IgD-negative memory B cell (primary cell): Measurements from ENCODE around the gene CFAP74. TPM values are rescaled to one million over a fixed set of nuclear protein-coding genes. Genes with fewer than 3 reads are reported as not detected.
A peak's percentile ranks its signal among the peaks of the same experiment; 100 is the strongest.

ENCODE experiments used
- H3K27ac Mint-ChIP-seq, 3 donors: one replicate each; pipeline ENCODE4 v1.8.0; 2020 to 2022; ENCODE audit warnings: mild to moderate bottlenecking in 3 of 3, mixed read lengths in 3 of 3, moderate library complexity in 1 of 3
- H3K27me3 Mint-ChIP-seq: one replicate; pipeline ENCODE4 v1.8.0; 2021; ENCODE audit warnings: mixed read lengths
- H3K36me3 Mint-ChIP-seq: one replicate; pipeline ENCODE4 v1.8.0; 2020; ENCODE audit warnings: mild to moderate bottlenecking, mixed read lengths
- H3K4me1 Mint-ChIP-seq, 3 donors: one replicate each; pipeline ENCODE4 v1.8.0; 2020 to 2022; ENCODE audit warnings: mixed read lengths in 3 of 3, mild to moderate bottlenecking in 1 of 3
- H3K4me3 Mint-ChIP-seq, 4 donors: one replicate each; pipeline ENCODE4 v1.8.0; 2020 to 2022; ENCODE audit warnings: mild to moderate bottlenecking in 4 of 4, mixed read lengths in 4 of 4, moderate library complexity in 3 of 4
- H3K9me3 Mint-ChIP-seq, 3 donors: one replicate each; pipeline ENCODE4 v1.8.0; 2020 to 2021; ENCODE audit warnings: mixed read lengths in 3 of 3, mild to moderate bottlenecking in 1 of 3
- polyA plus RNA-seq: library from polyadenylated mRNA; unstranded; fragments of 300-500 nt; fragmentation: Illumina TruSeq; gene quantifications from one replicate; pipeline ENCODE4 v1.2.3, GENCODE V29; 2021

CFAP74 gene
- polyA plus RNA-seq, 1 donor from 2014 or later: not detected

- peaks cover 65% of the 10 kb centered on the region for H3K27me3 Mint-ChIP-seq
- H3K4me1 Mint-ChIP-seq: peaks cover 3 to 7% (median 4%) of the 10 kb centered on the region in 3 donors
- peaks cover 0 to 5% (median 0%) of the 10 kb centered on the region in 3 donors for H3K9me3 Mint-ChIP-seq
- H3K36me3 Mint-ChIP-seq: peaks cover 5% of the 10 kb centered on the region
- H3K27ac Mint-ChIP-seq: peak within 1 kb of the TSS in 1 of 3 donors; percentile 5
- peak within 1 kb of the TSS in 3 of 4 donors; percentile 34 to 72 (median 58) for H3K4me3 Mint-ChIP-seq
Observed at GRCh38 chr1:2019172-2019543, 15.6 kb upstream of the CFAP74 start, which contains the start of gene GABRD. TSS of gene GABRD (plus strand) at chr1:2019345. CDS start at chr1:2019424, 79 bp downstream.

DNA sequence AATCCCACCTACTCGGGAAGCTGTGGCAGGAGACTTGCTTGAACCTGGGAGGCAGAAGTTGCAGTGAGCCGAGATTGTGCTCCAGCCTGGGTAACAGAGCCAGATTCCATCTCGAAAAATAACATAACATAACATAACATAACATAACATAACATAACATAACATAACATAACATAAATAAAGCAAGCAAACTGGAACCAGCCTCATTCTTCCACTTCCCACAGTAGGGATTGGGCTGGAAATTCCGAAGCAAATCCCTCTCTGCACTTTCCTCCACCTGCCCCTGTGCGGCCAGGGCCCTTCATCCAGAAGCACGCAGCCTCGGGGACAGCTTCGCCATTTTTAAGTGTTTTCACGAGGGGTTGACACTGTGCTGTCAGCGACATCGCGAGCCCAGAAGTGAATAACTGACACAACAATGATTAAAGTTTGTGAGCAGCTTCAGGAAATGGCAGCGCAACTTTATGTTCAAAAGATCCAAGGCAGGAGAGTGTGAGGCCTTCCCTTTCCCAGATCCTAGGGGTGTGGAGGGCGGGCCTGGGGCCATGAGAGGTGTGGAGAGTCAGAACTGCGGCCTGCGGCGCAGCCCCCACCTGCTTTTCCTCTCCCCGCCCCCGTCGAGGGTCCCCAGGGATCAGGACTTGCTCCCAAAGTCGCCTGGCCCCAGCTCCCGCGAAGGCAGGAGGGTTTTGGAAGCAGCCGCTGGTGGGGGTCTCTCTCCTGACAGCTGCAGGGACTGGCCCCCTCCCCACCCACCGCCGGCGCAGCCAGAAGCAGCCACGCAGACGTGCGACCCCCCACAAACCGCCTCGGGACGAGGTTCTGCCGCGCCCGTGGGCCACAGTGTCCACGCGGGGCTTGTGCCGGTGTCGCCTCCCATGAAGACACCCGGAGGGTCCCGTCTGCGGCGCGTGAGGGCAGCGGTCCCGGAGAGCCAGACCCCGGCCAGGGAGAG, 14.9 kb upstream of the CFAP74 start:
- peak overlapping the region in 3 of 4 donors; percentile 34 to 72 (median 58) for H3K4me3 Mint-ChIP-seq
- H3K36me3 Mint-ChIP-seq: peaks cover 5% of the 10 kb centered on the region
- peaks cover 66% of the 10 kb centered on the region for H3K27me3 Mint-ChIP-seq
- peaks cover 3 to 7% (median 4%) of the 10 kb centered on the region in 3 donors for H3K4me1 Mint-ChIP-seq
- peak overlapping the region in 2 of 3 donors; percentile 5 to 63 for H3K27ac Mint-ChIP-seq
- peaks cover 0 to 5% (median 0%) of the 10 kb centered on the region in 3 donors for H3K9me3 Mint-ChIP-seq

- Mint-ChIP-seq H3K4me1 (peaks cover 3 to 7% (median 4%) of the 10 kb centered on the region in 3 donors), H3K27ac (no peak overlapping the region), H3K4me3 (no peak overlapping the region), H3K36me3 (peaks cover 5% of the 10 kb centered on the region), H3K27me3 (peaks cover 54% of the 10 kb centered on the region), H3K9me3 (peaks cover 0 to 5% (median 0%) of the 10 kb centered on the region in 3 donors)
Observed at GRCh38 chr1:2016123-2016522, 12.5 kb upstream of the CFAP74 start.

- Mint-ChIP-seq H3K4me3 (peak overlapping the region in 1 of 4 donors; percentile 40), H3K4me1 (peaks cover 3 to 7% (median 4%) of the 10 kb centered on the region in 3 donors), H3K36me3 (peaks cover 5% of the 10 kb centered on the region), H3K9me3 (no peaks in the 10 kb centered on the region), H3K27me3 (peaks cover 43% of the 10 kb centered on the region), H3K27ac (no peak overlapping the region)
Observed at GRCh38 chr1:2014741-2015735, 11.5 kb upstream of the CFAP74 start.

DNA sequence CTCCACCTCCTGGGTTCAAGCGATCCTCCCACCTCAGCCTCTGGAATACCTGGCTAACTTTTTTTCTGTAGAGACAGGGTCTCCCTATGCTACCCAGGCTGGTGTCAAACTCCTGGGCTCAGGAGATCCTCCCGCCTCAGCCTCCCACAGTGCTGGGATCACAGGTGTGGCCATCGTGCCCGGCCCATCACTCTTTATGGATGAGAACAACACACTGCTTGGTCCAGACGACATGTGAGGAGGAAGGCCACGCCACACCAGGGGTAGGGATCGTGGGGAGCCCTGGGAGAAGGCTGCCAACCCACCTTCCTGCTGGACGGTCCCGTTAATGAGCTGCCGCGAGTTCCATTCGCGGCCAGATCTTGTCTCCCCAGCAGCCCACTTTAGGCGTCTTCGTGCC, 10.6 kb upstream of the CFAP74 start:
- Mint-ChIP-seq H3K4me1 (peaks cover 3 to 7% (median 4%) of the 10 kb centered on the region in 3 donors), H3K27me3 (peaks cover 40% of the 10 kb centered on the region), H3K27ac (no peak overlapping the region), H3K4me3 (no peak overlapping the region), H3K9me3 (no peaks in the 10 kb centered on the region), H3K36me3 (peaks cover 5% of the 10 kb centered on the region)

- H3K9me3 Mint-ChIP-seq: peaks cover 0 to 2% (median 0%) of the 10 kb centered on the region in 3 donors
- H3K4me3 Mint-ChIP-seq: no peak overlapping the region
Observed at GRCh38 chr1:2009101-2010053, 5.8 kb upstream of the CFAP74 start.

DNA sequence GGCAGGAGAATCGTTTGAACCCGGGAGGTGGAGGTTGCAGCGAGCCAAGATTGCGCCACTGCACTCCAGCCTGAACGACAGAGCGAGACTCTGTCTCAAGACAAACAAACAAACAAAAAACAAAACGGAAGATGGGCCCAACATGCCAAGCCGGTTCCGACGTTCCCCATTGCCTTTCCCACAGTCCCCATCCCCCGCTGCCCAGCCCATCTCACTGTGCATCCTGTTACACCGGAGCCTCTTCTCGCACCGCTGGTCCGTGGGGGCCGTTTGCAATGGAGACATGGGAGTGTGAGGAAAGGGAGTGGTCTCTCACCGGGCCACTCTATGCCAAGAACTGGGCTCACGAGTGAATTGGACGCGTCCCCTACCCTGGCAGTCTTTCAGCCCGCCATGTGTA, 1.3 kb upstream of the CFAP74 start:
- H3K27ac Mint-ChIP-seq: no peak overlapping the region
- no peak overlapping the region for H3K4me3 Mint-ChIP-seq
- peaks cover 0 to 1% (median 0%) of the 10 kb centered on the region in 3 donors for H3K4me1 Mint-ChIP-seq
- peaks cover 31% of the 10 kb centered on the region for H3K27me3 Mint-ChIP-seq
- H3K9me3 Mint-ChIP-seq: peaks cover 0 to 2% (median 0%) of the 10 kb centered on the region in 3 donors
- no peaks in the 10 kb centered on the region for H3K36me3 Mint-ChIP-seq

More at GRCh38 chr1:2009101-2010053, 5.8 kb upstream of the CFAP74 start:
- Mint-ChIP-seq H3K36me3 (no peaks in the 10 kb centered on the region), H3K4me1 (no peaks in the 10 kb centered on the region), H3K27ac (peak overlapping the region in 1 of 3 donors; percentile 47), H3K27me3 (peaks cover 21% of the 10 kb centered on the region)

DNA sequence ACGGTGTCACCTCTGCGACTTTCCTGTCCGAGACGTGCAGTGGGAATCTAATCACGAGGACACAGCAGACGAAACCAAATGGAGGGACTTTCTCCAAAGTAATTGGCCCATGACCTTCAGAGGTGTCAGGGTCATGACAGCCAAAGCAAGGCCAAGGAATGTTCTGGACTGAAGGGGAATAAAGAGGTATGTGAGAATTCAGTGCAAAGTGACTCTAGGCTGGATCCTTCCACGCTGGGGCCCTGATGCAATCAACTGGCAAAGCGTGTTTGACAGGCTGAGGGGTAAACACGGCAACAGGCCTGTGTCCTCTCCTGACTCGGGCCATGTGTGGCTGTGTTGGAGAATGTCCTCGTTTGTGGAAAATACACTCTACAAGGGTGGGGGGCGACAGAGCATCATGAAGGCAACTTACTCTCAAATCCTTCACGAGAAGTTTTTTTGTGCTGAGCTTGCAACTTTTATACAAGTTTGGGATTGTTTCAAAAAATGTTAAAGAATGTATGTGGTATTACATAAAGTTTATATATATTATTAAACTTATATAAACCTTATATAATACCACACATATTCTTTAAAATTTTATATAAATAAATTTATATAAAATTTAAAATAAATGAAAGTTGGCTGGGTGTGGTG, 1.7 kb downstream of the CFAP74 start:
- no peak overlapping the region for H3K27ac Mint-ChIP-seq
- peaks cover 0 to 2% (median 0%) of the 10 kb centered on the region in 3 donors for H3K9me3 Mint-ChIP-seq
- peaks cover 0 to 1% (median 1%) of the 10 kb centered on the region in 3 donors for H3K4me1 Mint-ChIP-seq
- H3K27me3 Mint-ChIP-seq: peaks cover 35% of the 10 kb centered on the region
- H3K36me3 Mint-ChIP-seq: no peaks in the 10 kb centered on the region
- no peak overlapping the region for H3K4me3 Mint-ChIP-seq

DNA sequence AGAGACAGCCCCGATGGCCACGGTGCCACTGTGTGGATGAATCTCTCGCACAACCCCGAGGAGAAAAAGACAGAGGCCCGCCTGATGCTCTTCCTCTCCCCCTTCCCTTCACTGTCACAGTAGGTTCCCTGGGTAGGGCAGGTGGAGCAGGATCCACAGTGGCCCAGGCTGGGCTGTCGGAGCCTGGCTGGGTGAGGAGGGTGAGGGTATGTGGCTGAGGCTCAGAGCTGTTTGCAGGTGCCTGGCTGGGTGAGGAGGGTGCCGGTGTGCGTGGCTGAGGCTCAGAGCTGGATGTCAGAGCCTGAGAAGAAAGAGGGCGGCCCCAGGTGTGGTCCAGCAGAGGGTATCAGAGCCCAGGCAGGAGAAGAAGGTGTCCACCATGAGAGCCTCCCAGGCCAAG, 2.7 kb downstream of the CFAP74 start:
- no peak overlapping the region for H3K4me3 Mint-ChIP-seq
- H3K4me1 Mint-ChIP-seq: peaks cover 0 to 4% (median 1%) of the 10 kb centered on the region in 3 donors
- H3K9me3 Mint-ChIP-seq: no peaks in the 10 kb centered on the region
- peaks cover 39% of the 10 kb centered on the region for H3K27me3 Mint-ChIP-seq
- H3K36me3 Mint-ChIP-seq: no peaks in the 10 kb centered on the region
- H3K27ac Mint-ChIP-seq: no peak overlapping the region

DNA sequence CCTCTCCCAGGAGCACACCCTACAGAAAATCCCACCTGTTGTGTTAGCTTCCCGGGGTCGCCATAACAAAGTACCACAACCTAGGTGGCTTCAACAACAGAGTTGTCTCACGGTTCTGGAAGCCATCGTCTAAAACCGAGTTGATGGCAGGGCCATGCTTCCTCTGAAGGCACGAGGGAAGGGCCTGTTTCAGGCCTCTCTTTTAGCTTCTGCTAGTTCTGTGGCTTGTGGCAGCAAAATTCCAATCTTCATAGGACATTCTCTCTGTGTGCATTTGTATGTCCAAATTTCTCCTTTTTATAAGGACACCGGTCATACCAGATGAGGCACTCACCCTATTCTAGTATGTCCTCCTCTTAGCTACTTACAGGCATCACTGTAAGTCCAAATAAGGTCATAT, 3.2 kb downstream of the CFAP74 start:
- H3K36me3 Mint-ChIP-seq: no peaks in the 10 kb centered on the region
- no peak overlapping the region for H3K4me3 Mint-ChIP-seq
- H3K27me3 Mint-ChIP-seq: peaks cover 36% of the 10 kb centered on the region

DNA sequence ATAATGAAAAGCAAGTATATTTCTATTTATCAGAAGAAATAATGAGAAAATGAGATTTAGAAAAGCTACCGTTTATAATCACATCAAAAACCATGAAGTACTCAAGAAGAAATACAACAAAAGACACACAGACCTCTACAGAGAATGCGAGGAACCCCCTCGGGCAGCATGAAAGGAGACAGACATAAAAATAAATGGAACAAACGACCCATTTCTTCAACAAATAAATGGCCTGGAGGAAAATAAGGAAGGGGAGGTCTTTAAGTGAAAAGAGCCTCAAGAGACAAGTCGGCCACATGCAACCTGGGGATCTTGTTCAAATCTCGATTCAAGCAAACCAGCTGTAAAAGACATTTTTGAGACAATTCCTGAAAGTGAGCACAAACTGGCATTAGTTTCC, 6.0 kb downstream of the CFAP74 start:
- Mint-ChIP-seq H3K27me3 (peaks cover 18% of the 10 kb centered on the region), H3K36me3 (no peaks in the 10 kb centered on the region), H3K4me3 (no peak overlapping the region), H3K9me3 (no peaks in the 10 kb centered on the region), H3K27ac (no peak overlapping the region), H3K4me1 (peaks cover 0 to 4% (median 0%) of the 10 kb centered on the region in 3 donors)

More for the DNA sequence above, 3.2 kb downstream of the CFAP74 start:
- Mint-ChIP-seq H3K27ac (no peak overlapping the region), H3K9me3 (no peaks in the 10 kb centered on the region), H3K4me1 (peaks cover 0 to 4% (median 1%) of the 10 kb centered on the region in 3 donors)

- Mint-ChIP-seq H3K36me3 (no peaks in the 10 kb centered on the region), H3K9me3 (no peaks in the 10 kb centered on the region), H3K27ac (no peak overlapping the region), H3K4me3 (no peak overlapping the region), H3K27me3 (peaks cover 11% of the 10 kb centered on the region), H3K4me1 (peaks cover 0 to 4% (median 0%) of the 10 kb centered on the region in 3 donors)
Observed at GRCh38 chr1:1996207-1996651, 7.4 kb downstream of the CFAP74 start.

- Mint-ChIP-seq H3K36me3 (no peaks in the 10 kb centered on the region), H3K27ac (no peak overlapping the region), H3K9me3 (no peaks in the 10 kb centered on the region), H3K27me3 (peaks cover 11% of the 10 kb centered on the region), H3K4me3 (no peak overlapping the region), H3K4me1 (peaks cover 0 to 4% (median 0%) of the 10 kb centered on the region in 3 donors)
Observed at GRCh38 chr1:1994536-1994935, 9.1 kb downstream of the CFAP74 start.
